Endodermal cell (in vitro differentiated cells): ENCODE results near the gene GGN. TPM values are rescaled to one million over a fixed set of nuclear protein-coding genes. Genes with fewer than 3 reads are reported as not detected.

Experiments
- DNase-seq: peaks from one replicate; pipeline ENCODE4 v3.0.0-alpha.2; 2017
- H3K27ac ChIP-seq: 2 replicates; pipeline ENCODE4 v1.5.1; 2013; ENCODE audit warnings: mild to moderate bottlenecking, low read depth, low read length, moderate library complexity
- H3K27me3 ChIP-seq: 2 replicates; pipeline ENCODE4 v1.6.1; 2013; ENCODE audit warnings: mild to moderate bottlenecking, low read length, moderate library complexity; ENCODE audit not compliant: insufficient read depth, control insufficient read depth, poor library complexity, severe bottlenecking
- H3K36me3 ChIP-seq: 2 replicates; pipeline ENCODE4 v1.7.0; 2013; ENCODE audit warnings: mild to moderate bottlenecking, low read length, moderate library complexity; ENCODE audit not compliant: control insufficient read depth, insufficient read depth
- H3K4me1 ChIP-seq: one replicate; pipeline ENCODE4 v1.7.0; 2013; ENCODE audit warnings: low read length; ENCODE audit not compliant: control insufficient read depth, insufficient read depth
- H3K4me3 ChIP-seq: 2 replicates; pipeline ENCODE4 v1.5.1; 2013; ENCODE audit warnings: mild to moderate bottlenecking, low read length, moderate library complexity
- H3K9ac ChIP-seq: 2 replicates; pipeline ENCODE4 v1.6.1; 2013; ENCODE audit warnings: mild to moderate bottlenecking, low read length, moderate library complexity; ENCODE audit not compliant: poor library complexity, severe bottlenecking; ENCODE audit errors: extremely low read depth
- H3K9me3 ChIP-seq: 2 replicates; pipeline ENCODE4 v1.6.1; 2013; ENCODE audit warnings: mild to moderate bottlenecking, low read length, moderate library complexity; ENCODE audit not compliant: control insufficient read depth
- H3K27ac Mint-ChIP-seq: 2 replicates; pipeline ENCODE4 v1.8.0; 2020; ENCODE audit warnings: mixed read lengths
- H3K27me3 Mint-ChIP-seq: 2 replicates; pipeline ENCODE4 v1.8.0; 2021; ENCODE audit warnings: mild to moderate bottlenecking, mixed read lengths; ENCODE audit not compliant: insufficient read depth
- H3K36me3 Mint-ChIP-seq: 2 replicates; pipeline ENCODE4 v1.8.0; 2020; ENCODE audit warnings: low read depth, mixed read lengths
- H3K4me1 Mint-ChIP-seq: 2 replicates; pipeline ENCODE4 v1.8.0; 2020; ENCODE audit warnings: mixed read lengths
- H3K4me3 Mint-ChIP-seq: 2 replicates; pipeline ENCODE4 v1.8.0; 2020; ENCODE audit warnings: mild to moderate bottlenecking, moderate library complexity, mixed read lengths
- H3K9me3 Mint-ChIP-seq: 2 replicates; pipeline ENCODE4 v1.8.0; 2020; ENCODE audit warnings: mild to moderate bottlenecking, mixed read lengths
- CTCF ChIP-seq: fragments of 200-600 bp; sonication (generic); conservative IDR thresholded peaks from 2 replicates; pipeline ENCODE4 v1.5.0; 2021; ENCODE audit warnings: antibody characterized with exemption, mild to moderate bottlenecking
- WGBS, 2 experiments: methylation state at CpG; one replicate each; pipeline versions ENCODE4 v1.1.5 to v1.1.7; 2013; ENCODE audit warnings: missing lambda C conversion rate in 2 of 2, mixed read lengths in 1 of 2; ENCODE audit not compliant: insufficient coverage in 1 of 2, insufficient read length in 1 of 2; 5-methylcytosine and 5-hydroxymethylcytosine counted together
- total RNA-seq, 2 donors: library from RNA; stranded (reverse); fragmentation: NEBNext Ultra II Directional in 1 of 2; extraction: Animal tissue kit (Norgen Biotek cat#: 25700) in 1 of 2; gene quantifications; 2 replicates in 1 of 2; 3 replicates in 1 of 2; pipeline ENCODE4 v1.2.1, GENCODE V29; 2021

Gene GGN
- total RNA-seq, 2 donors from 2014 or later = 0.99 to 2.1 TPM

DNA sequence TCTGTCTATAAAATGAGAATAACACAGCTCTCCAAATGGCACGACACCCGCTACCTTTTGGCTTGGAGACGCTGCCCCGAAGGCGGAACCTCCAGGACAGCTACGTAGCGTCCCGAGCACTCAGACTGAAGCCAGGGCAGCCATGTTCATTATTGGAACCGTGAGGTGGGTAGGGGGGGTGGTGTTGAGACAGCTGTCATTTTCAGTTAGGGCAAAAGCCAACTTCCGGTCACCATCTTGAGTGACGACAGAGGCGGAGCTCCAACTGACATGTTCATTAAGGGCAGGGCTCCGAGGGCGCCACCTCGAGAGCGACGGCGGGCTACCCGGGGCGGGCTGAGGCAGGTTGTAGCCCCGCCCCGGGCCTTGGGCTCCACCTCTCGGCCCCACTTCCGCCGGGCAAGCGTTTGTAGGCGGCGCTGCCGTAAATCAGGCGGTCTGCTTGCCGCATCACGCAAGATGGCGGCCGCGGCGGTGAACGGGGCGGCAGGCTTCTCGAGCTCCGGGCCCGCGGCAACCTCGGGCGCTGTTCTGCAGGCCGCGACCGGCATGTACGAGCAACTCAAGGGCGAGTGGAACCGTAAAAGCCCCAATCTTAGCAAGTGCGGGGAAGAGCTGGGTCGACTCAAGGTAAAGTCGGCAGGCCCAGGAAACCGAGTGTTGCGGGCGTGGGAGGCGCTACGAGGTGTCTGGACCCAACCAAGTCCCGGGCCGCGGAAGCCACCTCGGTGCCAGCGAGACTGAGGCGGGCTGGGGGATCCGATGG is 13.3 kb downstream of the GGN start, which contains the start of gene PSMD8:
Gene PSMD8 (plus strand): TSS at position 240 of the 766 bp plus-strand sequence. CDS start 31 bp downstream, at position 271.
- no peaks in the 10 kb centered on the region for H3K9me3 Mint-ChIP-seq
- Histone ChIP-seq H3K4me3 (peak within 1 kb of the TSS; percentile 97), H3K9ac (peak within 1 kb of the TSS; percentile 96), H3K36me3 (peaks cover 18% of the 10 kb centered on the region), H3K27me3 (peaks cover 16% of the 10 kb centered on the region), H3K27ac (peak within 1 kb of the TSS; percentile 83), H3K9me3 (no peaks in the 10 kb centered on the region), H3K4me1 (peaks cover 3% of the 10 kb centered on the region)
- peaks cover 10% of the 10 kb centered on the region for H3K4me1 Mint-ChIP-seq
- TF ChIP-seq CTCF = peak; percentile 37
- H3K4me3 Mint-ChIP-seq = peak within 1 kb of the TSS; percentile 99
- H3K36me3 Mint-ChIP-seq = peaks cover 11% of the 10 kb centered on the region
- 0% methylated on average over 27 to 65 of the region's 65 CpGs for WGBS, 2 experiments
- peak; percentile 99 for DNase-seq
- H3K27ac Mint-ChIP-seq = peak within 1 kb of the TSS; percentile 98
- H3K27me3 Mint-ChIP-seq = peaks cover 27% of the 10 kb centered on the region

DNA sequence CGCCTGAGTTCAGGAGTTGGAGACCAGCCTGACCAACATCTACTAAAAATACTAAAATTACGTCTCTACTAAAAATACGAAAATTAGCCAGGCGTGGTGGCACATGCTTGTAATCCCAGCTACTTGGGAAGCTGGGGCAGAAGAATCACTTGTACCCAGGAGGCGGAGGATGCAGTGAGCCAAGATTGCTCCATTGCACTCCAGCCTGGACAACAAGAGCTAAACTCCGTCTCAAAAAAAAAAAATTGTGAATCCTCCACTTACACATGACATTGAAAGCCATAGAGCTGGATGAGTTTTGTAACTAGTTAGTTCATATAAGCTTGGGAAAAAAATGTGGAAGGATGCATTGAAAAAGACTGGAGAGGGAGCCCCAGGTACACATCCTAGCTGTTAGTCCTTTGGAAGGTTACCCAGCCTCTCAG is 13.9 kb downstream of the GGN start:
- no peaks in the 10 kb centered on the region for H3K9me3 Mint-ChIP-seq
- Histone ChIP-seq H3K36me3 (peaks cover 13% of the 10 kb centered on the region), H3K9ac (no peak overlapping the region), H3K9me3 (no peaks in the 10 kb centered on the region), H3K4me1 (peaks cover 3% of the 10 kb centered on the region), H3K27me3 (peaks cover 16% of the 10 kb centered on the region), H3K4me3 (peak overlapping the region; percentile 68), H3K27ac (no peak overlapping the region)
- peaks cover 9% of the 10 kb centered on the region for H3K36me3 Mint-ChIP-seq
- peaks cover 27% of the 10 kb centered on the region for H3K27me3 Mint-ChIP-seq
- WGBS, 2 experiments = 89 to 94% methylated on average over 5 to 6 of the region's 6 CpGs
- H3K27ac Mint-ChIP-seq = peak overlapping the region; percentile 83
- DNase-seq = no peak
- no peak for TF ChIP-seq CTCF
- peaks cover 10% of the 10 kb centered on the region for H3K4me1 Mint-ChIP-seq
- peak overlapping the region; percentile 99 for H3K4me3 Mint-ChIP-seq

- H3K27me3 ChIP-seq = peaks cover 16% of the 10 kb centered on the region
- TF ChIP-seq CTCF = no peak
- H3K27ac ChIP-seq = no peak overlapping the region
- Mint-ChIP-seq H3K36me3 (peaks cover under 1% of the 10 kb centered on the region), H3K27ac (no peak overlapping the region), H3K27me3 (peaks cover 38% of the 10 kb centered on the region), H3K4me3 (no peak overlapping the region), H3K9me3 (no peaks in the 10 kb centered on the region), H3K4me1 (peaks cover 9% of the 10 kb centered on the region)
- no peaks in the 10 kb centered on the region for H3K36me3 ChIP-seq
- WGBS, 2 experiments = 81 to 91% methylated on average over 3 to 6 of the region's 6 CpGs
- H3K4me3 ChIP-seq = no peak overlapping the region
- H3K9ac ChIP-seq = no peak overlapping the region
- no peaks in the 10 kb centered on the region for H3K9me3 ChIP-seq
- DNase-seq = no peak
- peaks cover 3% of the 10 kb centered on the region for H3K4me1 ChIP-seq
Observed at GRCh38 chr19:38371081-38371480, 16.8 kb downstream of the GGN start.
